Ovary (tissue), 9 donors: Measurements from ENCODE around the gene DCLRE1B. TPM values are rescaled to one million over a fixed set of nuclear protein-coding genes. Genes with fewer than 3 reads are reported as not detected.

Experiments
- DNase-seq, 5 donors: peaks; one replicate each; pipeline ENCODE4 v3.0.0-alpha.2; 2019 to 2020
- H3K27ac ChIP-seq, 2 donors: fragments of 200-600 bp; one replicate each; pipeline versions ENCODE4 v1.5.1 to v1.8.0; 2019 to 2022
- H3K27me3 ChIP-seq: fragments of 200-600 bp; one replicate; pipeline ENCODE4 v1.8.0; 2022
- H3K36me3 ChIP-seq: fragments of 200-600 bp; sonication (generic); one replicate; pipeline ENCODE4 v1.5.1; 2019
- H3K4me1 ChIP-seq: one replicate; pipeline ENCODE4 v1.8.1; 2013; ENCODE audit warnings: mild to moderate bottlenecking, moderate library complexity; ENCODE audit not compliant: insufficient read depth
- H3K4me3 ChIP-seq: fragments of 200-600 bp; sonication (generic); one replicate; pipeline ENCODE4 v1.5.1; 2017
- H3K9me3 ChIP-seq, 2 donors: fragments of 200-600 bp in 1 of 2; sonication (generic) in 1 of 2; one replicate each; pipeline versions ENCODE4 v1.5.1 to v1.8.1; 2013 to 2019; ENCODE audit warnings: mild to moderate bottlenecking in 1 of 2, moderate library complexity in 1 of 2
- EP300 ChIP-seq: sonication (generic); formaldehyde crosslinking; IDR thresholded peaks from one replicate; pipeline ENCODE4 v1.6.1; 2017; ENCODE audit warnings: antibody characterized with exemption
- POLR2A ChIP-seq: fragments of 450-650 bp; IDR thresholded peaks from one replicate; pipeline ENCODE4 v1.6.1; 2017; ENCODE audit warnings: antibody characterized with exemption, mild to moderate bottlenecking, moderate library complexity
- WGBS, 3 donors: extraction: QIAGEN DNeasy Blood & Tissue Kit in 1 of 3; methylation state at CpG; one replicate each; pipeline versions ENCODE4 v1.1.5 to v1.1.7; 2013 to 2017; 5-methylcytosine and 5-hydroxymethylcytosine counted together
- intact Hi-C, 4 donors: fragments of 100-400 bp; cut with DNase I; formaldehyde crosslinking; loops; one replicate each; pipeline versions ENCODE4 v1.11.0 to v1.15.1; 2022 to 2023
- polyA plus RNA-seq, 2 donors: library from polyadenylated mRNA; stranded (reverse); fragments of 200-250 nt in 1 of 2; fragments of 350-450 nt in 1 of 2; fragmentation: Illumina TruSeq in 1 of 2; extraction: RNeasy Lipid Tissue Mini Kit (QIAGEN cat#74804) in 1 of 2; gene quantifications; one replicate each; pipeline ENCODE4 v1.2.3, GENCODE V29; 2013 to 2014
- total RNA-seq, 7 donors: library from RNA; depleted of rRNA in 2 of 7; stranded (reverse); fragments of >200 nt in 2 of 7; fragmentation: NEBNext Ultra II Directional in 3 of 7; extraction: Animal tissue kit (Norgen Biotek cat#: 25700) in 3 of 7; gene quantifications; one replicate each; pipeline versions ENCODE4 v1.1.0 to v1.2.4, GENCODE V29; 2016 to 2023
- TF ChIP-seq, protein P1 (sequence below), 3 donors: fragments of 450-650 bp in 2 of 3; fragments of 200-600 bp in 1 of 3; IDR thresholded peaks; one replicate each; pipeline versions ENCODE4 v1.5.1 to v1.8.0; 2016 to 2022; ENCODE audit warnings: antibody characterized with exemption in 3 of 3, mild to moderate bottlenecking in 1 of 3
- donor health status: DM: no; HTN: no; CAD: no; lungs with moderate emphysema.
- donor health status: DM: no; HTN: no; CAD: no.
- donor health status: Bipolar disorder and iron deficiency.
- donor health status: DM: yes; HTN: yes; CAD: no.
- donor health status: DM: no; HTN: no; CAD: no.
- donor health status: DM: yes; HTN: yes; CAD: no.

The DCLRE1B gene
- total and polyA plus RNA-seq, 9 donors = 2.4 to 7.1 (median 5.0) TPM

DNA sequence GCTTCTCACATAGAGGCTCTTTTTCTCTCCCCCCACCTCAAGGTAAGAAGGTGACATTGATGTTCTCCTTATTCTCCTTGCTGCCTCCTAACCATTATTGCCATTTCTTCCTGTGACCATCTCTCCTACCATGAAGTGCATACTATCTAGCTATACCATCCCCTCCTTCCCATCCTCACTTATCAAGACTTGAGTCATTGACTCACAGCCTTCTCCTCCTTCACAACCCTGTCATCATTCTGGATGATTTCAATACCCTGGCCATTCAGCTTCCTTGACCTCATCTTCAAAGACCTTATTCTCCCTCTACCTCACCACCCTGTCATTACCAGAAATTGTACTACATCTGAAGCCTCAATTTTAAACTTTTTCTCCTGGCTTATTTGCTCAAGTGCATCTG is 13.1 kb downstream of the DCLRE1B start:
- Histone ChIP-seq H3K4me3 (no peak overlapping the region), H3K27ac (no peak overlapping the region), H3K36me3 (no peaks in the 10 kb centered on the region), H3K9me3 (no peaks in the 10 kb centered on the region), H3K4me1 (no peaks in the 10 kb centered on the region), H3K27me3 (no peaks in the 10 kb centered on the region)
- no peak for DNase-seq
- no peak for TF ChIP-seq EP300
- no peak for TF ChIP-seq POLR2A
- intact Hi-C loops = no loop called here

DNA sequence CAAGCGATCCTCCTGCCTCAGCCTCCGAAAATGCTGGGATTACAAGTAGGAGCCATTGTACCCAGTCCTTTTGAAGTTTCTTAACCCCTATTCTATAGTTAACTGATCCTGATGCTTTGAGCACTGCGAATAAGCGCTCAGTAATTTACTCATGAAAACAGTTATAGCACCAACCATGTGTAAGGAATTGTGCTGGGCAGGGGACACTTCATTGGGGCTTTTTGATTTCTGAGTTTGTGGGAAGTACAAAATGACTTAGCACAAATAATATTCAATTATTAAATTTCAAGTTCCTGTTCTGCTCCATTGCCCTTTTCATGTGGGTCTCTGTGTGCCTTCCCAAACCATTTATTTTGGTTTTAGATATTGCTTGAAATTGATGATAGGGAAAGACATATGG is 17.8 kb downstream of the DCLRE1B start:
- intact Hi-C loops = no loop called here
- Histone ChIP-seq H3K9me3 (no peaks in the 10 kb centered on the region), H3K4me3 (no peak overlapping the region), H3K4me1 (peaks cover 1% of the 10 kb centered on the region), H3K36me3 (no peaks in the 10 kb centered on the region), H3K27ac (no peak overlapping the region), H3K27me3 (no peaks in the 10 kb centered on the region)
- no peak for DNase-seq
- 94 to 97% (median 95%) methylated on average over 4 of the region's 4 CpGs for WGBS, 3 donors
- TF ChIP-seq POLR2A (no peak), EP300 (no peak)
- TF ChIP-seq, protein P1, sequence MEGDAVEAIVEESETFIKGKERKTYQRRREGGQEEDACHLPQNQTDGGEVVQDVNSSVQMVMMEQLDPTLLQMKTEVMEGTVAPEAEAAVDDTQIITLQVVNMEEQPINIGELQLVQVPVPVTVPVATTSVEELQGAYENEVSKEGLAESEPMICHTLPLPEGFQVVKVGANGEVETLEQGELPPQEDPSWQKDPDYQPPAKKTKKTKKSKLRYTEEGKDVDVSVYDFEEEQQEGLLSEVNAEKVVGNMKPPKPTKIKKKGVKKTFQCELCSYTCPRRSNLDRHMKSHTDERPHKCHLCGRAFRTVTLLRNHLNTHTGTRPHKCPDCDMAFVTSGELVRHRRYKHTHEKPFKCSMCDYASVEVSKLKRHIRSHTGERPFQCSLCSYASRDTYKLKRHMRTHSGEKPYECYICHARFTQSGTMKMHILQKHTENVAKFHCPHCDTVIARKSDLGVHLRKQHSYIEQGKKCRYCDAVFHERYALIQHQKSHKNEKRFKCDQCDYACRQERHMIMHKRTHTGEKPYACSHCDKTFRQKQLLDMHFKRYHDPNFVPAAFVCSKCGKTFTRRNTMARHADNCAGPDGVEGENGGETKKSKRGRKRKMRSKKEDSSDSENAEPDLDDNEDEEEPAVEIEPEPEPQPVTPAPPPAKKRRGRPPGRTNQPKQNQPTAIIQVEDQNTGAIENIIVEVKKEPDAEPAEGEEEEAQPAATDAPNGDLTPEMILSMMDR (IDR thresholded peaks at IDR 0.05) = no peak

DNA sequence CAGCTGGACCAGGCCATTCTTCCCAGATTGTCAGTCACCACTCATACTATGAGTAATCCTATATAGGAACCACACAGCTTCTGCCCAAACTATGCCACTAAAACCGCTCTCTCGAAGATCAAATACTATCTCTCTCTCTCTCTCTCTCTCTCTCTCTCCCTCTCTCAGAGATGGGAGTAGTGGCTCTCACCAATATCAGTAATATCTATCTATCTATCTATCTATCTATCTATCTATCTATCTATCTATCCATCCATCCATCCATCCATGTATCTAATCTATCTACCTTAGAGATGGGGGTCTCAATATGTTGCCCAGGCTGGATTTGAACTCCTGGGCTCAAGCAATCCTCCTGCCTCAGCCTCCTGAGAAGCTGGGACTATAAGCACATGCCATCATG is 19.3 kb downstream of the DCLRE1B start:
- TF ChIP-seq, protein P1 (IDR thresholded peaks at IDR 0.05) = no peak
- no peak for TF ChIP-seq POLR2A
- no peak for TF ChIP-seq EP300
- H3K4me1 ChIP-seq = peaks cover 1% of the 10 kb centered on the region
- H3K27ac ChIP-seq = no peak overlapping the region
- WGBS, 3 donors = 90 to 97% (median 94%) methylated on average over 2 of the region's 2 CpGs
- H3K36me3 ChIP-seq = no peaks in the 10 kb centered on the region
- no peak for DNase-seq
- H3K9me3 ChIP-seq = no peaks in the 10 kb centered on the region
- H3K4me3 ChIP-seq = no peak overlapping the region
- intact Hi-C loops = no loop called here
- H3K27me3 ChIP-seq = no peaks in the 10 kb centered on the region

DNA sequence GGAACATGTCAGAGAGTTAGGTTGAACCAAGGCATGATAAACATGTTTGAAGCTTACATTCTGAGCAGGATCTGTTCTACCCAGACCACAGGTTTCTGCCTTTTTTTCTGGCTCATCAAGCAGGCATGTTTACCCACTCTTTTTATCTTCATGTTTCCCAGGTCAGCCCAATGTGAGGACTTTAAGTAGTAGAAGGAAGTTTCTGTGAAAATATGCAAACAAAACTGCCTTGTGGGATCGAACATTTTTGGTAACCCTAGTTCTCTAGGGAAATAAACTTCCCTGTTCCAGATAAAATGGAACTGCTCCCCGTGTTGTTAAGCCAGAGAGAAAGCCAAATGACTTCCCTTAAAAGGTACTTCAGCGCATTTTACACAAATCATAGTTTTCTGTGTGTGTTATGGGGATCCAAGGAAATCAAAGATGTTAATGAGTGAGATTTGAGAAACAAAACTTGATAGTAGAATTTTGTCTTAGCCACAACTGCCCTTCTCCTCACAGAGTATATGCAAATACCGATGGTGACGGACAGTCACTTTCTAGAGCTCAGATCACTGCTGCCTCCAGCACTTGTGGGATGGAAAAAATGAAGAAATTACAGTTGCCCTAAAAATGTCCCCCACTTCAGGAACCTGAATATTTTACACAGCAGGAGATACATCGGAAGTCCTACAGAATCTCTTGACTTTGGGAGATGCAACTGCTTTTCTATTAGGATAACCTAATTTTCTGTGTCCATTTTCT is 23.2 kb downstream of the DCLRE1B start:
- Histone ChIP-seq H3K4me1 (peaks cover 6% of the 10 kb centered on the region), H3K27me3 (no peaks in the 10 kb centered on the region), H3K4me3 (peak overlapping the region; percentile 76), H3K27ac (peak overlapping the region; percentile 82 to 89), H3K9me3 (no peaks in the 10 kb centered on the region), H3K36me3 (no peaks in the 10 kb centered on the region)
- intact Hi-C loops = loop anchor here in 2 of 4 donors (2.0 kb wide), 1 partner anchor 24 kb away; the partner anchor contains the start of genes AP4B1 (in 2 of the 2) and DCLRE1B (in 2 of the 2)
- no peak for DNase-seq
- WGBS, 3 donors = 2 to 12% (median 5%) methylated on average over 6 of the region's 6 CpGs
- TF ChIP-seq, protein P1 (IDR thresholded peaks at IDR 0.05) = no peak
- TF ChIP-seq EP300 = no peak
- TF ChIP-seq POLR2A = no peak
